SKM-1 treated with dmso at 0.1 percent for 144 hours (cell line): ENCODE measurements around the gene GAS6.
"Not testable (repeated sequence)": the region's sequence is repeated elsewhere in the genome, so short reads cannot be mapped to it uniquely, and the experiment has no call there.

ENCODE experiments used
- DNase-seq: peaks from one replicate; lab custom pipeline; 2025; ENCODE audit not compliant: unreplicated experiment; lab: John Stamatoyannopoulos, UW

GAS6 gene

DNA sequence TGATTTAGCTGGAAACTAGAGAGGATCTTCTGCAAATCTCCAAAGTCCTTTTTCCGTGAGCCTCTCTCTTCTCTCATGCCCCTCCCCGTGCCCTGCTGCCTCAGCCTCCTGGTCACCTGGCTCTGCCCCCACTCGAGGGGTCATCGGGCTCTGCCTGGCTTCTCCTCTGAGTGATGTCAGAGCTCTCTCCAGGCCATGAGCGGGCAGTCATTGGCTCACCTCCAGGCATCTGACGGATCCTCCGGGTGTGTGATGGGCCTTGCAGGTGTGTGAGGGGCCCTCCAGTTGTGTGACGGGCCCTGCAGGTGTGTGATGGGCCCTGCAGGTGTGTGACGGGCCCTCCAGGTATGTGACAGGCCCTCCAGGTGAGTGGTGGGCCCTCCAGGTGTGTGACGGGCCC is 10.3 kb upstream of the GAS6 start:
- no peak for DNase-seq

DNA sequence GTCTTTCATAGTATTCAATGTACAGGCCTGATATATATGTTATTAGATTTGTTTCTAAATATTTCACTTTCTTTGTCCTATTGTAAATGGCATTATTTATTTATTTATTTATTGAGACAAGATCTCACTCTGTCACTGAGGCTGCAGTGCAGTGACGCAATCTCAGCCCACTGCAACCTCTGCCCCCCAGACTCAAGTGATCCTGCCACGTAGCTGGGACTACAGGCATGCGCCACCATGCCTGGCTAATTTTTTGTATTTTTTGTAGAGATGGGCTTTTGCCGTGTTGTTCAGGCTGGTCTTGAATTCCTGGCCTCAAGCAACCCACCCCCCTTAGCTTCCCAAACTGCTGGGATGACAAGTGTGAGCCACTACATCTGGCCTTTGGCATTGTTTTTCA is 5.4 kb upstream of the GAS6 start:
- no peak for DNase-seq

DNA sequence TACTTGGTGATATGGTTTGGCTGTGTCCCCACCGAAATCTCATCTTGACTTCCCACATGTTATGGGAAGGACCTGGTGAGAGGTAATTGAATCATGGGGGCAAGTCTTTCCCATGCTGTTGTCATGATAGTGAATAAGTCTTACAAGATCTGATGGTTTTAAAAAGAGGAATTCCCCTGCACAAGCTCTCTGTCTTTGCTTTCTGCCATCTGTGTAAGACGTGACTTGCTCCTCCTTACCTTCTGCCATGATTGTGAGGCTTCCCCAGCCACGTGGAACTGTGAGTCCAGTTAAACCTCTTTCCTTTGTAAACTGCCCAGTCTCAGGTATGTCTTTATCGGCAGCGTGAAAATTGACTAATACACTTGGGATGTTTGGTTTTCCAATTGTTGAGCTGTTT is 4.0 kb upstream of the GAS6 start:
- not testable (repeated sequence) for DNase-seq

DNA sequence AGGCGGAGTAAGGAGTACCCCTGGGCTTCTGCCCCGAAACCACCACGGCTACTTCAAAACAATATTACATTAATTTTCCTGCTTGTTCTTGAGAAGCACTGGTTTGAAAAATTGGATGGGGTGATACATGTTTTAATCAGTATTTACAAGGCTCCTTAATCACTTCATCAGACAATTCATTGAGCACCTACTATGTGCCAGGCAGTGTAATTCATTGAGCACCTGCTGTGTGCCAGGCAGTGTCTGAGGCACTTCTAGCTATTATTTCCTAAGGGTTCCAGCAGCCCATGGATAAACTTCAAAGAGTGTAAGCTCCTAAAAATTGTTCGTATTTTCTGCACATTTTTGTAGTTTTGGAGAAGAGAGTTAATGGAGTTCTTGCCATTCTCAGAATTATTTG is 1.6 kb upstream of the GAS6 start:
- DNase-seq: no peak

- DNase-seq: no peak
Observed at GRCh38 chr13:113864273-113864890, 506 bp upstream of the GAS6 start.

DNA sequence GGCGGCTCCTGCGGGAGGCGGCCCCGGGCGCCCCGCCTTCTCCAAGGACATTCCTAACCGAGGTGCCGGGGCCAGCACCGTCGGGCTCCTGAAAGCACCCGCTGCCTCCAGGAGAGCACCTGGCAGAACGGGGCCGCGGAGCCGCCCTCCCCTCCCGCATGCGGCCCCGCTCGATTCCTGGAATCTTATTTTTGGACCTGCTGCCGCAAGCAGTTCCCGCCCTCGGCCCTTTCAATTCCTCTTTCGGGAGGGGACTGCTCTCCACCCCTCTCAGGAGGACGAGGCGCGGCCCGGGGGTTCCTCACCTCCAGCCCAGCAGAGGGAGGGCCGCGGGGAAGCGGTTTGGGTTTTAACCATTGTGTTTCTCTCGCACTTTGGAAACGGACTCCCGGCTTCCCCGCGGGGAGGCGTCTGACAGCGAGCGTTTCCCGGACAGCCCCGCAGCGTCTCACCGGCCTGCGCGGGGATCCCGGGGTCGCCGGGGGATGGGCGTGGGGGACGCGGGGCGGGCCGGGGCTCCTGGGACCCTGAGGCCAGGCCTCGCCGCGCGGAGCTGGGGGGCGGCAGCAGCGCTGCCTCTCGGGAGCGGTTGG is 849 bp downstream of the GAS6 start:
- DNase-seq: no peak

- DNase-seq: no peak
Observed at GRCh38 chr13:113862191-113862930, 1.5 kb downstream of the GAS6 start.

DNA sequence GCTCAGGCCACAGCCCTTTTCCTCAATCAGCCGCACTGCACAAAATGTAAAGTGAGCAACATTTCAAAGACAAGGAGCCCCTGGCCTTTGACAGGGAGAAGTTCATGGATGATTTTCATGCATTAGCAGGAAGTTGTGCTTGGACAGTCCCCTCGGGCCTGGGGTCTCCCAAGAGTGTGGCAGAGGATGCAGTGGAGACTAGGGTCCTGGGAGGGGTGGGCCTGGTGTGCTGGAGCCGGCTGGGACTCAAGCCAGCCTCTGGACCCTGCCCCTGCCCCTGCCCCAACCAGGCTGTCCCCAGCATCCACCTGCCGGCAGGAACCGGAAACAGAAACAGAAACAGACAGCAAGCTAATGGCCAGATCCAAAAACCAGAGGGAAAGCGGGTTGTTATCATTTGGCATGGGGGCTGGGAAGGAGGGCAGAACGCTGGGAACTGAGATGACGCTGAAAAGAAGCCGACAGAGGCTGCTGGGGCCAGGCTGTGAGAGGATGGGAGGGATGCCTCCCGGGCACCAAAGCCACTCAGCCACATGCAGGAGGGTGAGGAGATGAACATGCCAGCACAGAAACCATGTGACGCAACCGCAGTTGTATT is 2.3 kb downstream of the GAS6 start:
- DNase-seq: no peak

DNA sequence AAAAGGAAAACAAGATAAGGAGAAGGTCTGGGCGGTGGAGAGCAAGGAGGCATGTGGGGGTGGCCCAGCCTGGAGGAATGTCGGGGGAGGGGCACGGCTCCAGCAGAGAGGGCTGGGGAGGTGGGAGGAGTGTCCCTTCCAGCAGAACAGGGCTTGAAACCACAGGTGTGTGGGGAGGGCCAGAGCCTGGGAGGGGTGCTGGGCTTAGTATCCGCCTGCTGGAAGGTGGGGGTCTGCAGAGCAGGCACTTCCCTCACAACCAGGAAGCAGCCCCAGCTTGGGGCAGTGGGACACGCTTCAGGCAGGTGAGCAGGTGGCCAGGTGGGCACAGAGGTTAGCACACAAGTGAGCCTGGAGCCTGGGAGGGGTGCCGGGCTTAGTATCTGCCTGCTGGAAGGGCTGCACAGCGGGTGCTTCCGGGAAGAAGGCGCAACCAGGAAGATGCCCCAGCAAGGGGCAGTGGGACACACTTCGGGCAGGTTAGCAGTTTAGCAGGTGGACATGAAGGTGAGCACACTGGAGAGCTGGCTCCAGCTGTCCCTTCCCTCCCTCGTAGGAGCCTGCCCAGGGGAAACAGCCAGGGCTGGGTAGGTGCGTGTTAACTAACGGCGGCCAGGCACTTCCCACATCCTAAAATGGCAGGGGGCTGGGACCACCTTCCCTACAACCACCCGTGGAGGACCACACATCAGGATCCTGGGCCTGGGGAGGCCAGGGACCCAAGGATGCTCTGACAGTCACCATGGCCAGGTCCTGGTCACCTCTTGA is 3.0 kb downstream of the GAS6 start:
- no peak for DNase-seq

DNA sequence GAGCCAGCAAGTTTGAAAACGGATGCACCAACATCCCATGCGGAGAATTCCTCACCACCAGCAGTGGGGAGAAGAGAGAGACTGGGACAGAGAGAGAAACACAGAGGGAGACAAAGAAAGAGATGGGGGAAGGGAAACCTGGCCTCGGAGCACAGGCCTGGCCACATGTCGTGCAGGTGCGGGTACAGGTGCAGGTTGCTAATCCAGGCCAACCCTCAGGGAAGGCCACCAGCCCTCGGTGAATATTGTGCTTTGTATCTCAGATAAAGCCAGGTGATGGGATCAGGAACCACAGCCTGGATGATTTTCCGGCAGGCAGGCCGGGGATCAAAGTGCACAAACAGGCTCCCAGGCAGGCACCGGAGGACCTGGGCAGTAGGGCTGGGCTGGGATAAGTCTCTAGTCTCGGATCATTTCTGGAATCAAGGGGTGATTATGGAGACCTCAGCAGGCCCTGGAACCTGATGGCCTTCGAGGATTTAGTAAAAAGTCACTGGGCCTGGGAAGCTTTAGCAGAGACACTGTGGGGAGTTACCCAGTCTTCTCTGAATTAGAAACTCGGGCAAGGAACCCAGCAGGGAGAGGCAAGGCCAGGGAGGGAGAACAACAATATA is 3.7 kb downstream of the GAS6 start:
- DNase-seq: no peak

DNA sequence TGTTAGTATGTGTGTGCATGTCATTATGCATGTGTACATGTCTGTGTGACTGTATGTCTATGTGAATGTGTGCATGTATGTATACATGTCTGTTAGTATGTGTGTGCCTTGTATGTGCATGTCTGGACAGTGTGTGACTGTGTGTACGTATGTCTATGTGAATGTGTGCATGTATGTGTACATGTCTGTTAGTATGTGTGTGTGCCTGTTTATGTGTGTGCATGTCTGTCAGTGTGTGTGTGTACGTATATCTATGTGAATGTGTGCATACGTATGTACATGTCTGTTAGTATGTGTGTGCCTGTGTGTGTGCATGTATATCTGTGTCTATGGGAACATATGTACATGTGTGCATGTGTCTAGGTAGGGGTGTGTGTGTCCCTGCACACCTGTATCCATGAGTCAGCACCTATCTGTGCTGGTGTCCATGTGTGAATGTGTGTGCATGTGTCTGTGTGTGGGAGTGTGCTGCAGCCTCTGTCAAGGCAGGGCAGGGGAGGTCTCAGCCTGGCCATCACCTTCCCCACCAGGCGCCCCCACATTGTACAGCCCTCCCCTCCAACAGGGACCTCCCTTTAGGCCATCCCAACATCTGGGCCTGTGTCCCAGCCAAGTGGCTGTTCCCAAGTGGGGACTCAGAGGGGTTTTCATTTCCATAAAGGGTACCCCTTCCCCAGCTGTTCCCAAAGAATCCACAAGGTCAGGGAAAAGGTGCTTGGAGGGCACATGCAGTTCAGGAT is 4.4 kb downstream of the GAS6 start:
- no peak for DNase-seq

DNA sequence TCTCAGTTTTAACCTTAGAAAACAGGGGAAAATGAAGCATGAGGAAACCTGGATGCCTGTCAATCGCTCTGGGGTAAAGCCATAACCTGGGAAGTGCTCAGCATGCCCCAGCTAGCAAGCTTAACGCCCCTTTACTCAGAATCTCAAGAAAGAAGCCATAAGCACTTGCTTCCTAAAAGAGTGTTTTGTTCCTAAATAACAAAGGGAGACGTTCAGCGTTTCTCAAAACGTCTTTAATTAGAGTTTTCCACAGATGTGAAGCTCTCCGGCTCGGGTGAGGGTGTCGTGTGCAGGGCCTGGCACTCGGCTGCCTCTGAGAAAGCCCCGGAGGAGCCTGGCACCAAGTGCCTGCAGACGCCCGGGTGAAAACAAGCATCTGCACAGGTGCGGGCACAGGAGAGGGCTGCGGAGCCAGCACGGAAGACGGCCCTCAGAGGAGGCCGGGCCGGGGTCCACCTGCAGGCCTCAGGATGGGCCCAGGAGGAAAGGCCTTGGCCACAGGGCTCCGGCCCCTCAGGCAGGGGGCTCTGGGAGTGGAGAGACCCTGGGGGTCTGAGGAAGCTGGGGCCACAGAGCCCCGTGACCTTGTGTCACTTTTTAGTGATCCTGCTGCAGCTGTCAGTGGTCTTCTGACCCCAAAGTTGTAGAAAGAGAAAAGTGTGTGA is 6.2 kb downstream of the GAS6 start:
- no peak for DNase-seq

GRCh38 chr13:113856716-113857065 is 7.2 kb downstream of the GAS6 start:
- no peak for DNase-seq

- DNase-seq: no peak
Observed at GRCh38 chr13:113855931-113856715, 7.8 kb downstream of the GAS6 start.

GRCh38 chr13:113855012-113855921 is 8.6 kb downstream of the GAS6 start:
- DNase-seq: no peak

- DNase-seq: no peak
Observed at GRCh38 chr13:113854238-113855011, 9.5 kb downstream of the GAS6 start.

GRCh38 chr13:113853518-113854237 is 10.2 kb downstream of the GAS6 start:
- no peak for DNase-seq
